ENCODE measurements around the gene NCR3LG1.

DNA sequence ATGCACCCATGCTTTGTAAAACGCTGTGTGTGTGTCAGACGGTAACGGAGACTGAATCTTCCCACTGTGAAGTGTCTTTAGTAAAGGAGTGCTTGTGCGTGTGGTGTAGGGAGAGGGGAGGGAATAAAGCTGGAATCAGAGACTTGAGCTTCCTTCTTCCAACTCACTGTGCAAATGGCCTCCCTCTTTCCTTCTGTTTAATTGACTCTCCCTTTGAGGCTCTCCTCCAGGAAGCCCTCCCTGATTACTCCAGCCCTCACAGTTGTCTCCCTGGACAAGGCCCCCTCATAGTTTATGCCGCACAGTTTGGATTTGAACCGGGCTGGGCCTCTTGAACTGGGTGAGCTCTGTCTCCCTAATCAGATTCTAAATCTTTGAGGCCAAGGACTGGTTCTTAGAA, 59.8 kb downstream of the NCR3LG1 start:
- TF ChIP-seq, protein P1, sequence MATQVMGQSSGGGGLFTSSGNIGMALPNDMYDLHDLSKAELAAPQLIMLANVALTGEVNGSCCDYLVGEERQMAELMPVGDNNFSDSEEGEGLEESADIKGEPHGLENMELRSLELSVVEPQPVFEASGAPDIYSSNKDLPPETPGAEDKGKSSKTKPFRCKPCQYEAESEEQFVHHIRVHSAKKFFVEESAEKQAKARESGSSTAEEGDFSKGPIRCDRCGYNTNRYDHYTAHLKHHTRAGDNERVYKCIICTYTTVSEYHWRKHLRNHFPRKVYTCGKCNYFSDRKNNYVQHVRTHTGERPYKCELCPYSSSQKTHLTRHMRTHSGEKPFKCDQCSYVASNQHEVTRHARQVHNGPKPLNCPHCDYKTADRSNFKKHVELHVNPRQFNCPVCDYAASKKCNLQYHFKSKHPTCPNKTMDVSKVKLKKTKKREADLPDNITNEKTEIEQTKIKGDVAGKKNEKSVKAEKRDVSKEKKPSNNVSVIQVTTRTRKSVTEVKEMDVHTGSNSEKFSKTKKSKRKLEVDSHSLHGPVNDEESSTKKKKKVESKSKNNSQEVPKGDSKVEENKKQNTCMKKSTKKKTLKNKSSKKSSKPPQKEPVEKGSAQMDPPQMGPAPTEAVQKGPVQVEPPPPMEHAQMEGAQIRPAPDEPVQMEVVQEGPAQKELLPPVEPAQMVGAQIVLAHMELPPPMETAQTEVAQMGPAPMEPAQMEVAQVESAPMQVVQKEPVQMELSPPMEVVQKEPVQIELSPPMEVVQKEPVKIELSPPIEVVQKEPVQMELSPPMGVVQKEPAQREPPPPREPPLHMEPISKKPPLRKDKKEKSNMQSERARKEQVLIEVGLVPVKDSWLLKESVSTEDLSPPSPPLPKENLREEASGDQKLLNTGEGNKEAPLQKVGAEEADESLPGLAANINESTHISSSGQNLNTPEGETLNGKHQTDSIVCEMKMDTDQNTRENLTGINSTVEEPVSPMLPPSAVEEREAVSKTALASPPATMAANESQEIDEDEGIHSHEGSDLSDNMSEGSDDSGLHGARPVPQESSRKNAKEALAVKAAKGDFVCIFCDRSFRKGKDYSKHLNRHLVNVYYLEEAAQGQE (IDR thresholded peaks at IDR 0.05), result no peak
- TF ChIP-seq, protein P2, sequence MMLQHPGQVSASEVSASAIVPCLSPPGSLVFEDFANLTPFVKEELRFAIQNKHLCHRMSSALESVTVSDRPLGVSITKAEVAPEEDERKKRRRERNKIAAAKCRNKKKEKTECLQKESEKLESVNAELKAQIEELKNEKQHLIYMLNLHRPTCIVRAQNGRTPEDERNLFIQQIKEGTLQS (IDR thresholded peaks at IDR 0.05), result no peak
- TF ChIP-seq, protein P3, sequence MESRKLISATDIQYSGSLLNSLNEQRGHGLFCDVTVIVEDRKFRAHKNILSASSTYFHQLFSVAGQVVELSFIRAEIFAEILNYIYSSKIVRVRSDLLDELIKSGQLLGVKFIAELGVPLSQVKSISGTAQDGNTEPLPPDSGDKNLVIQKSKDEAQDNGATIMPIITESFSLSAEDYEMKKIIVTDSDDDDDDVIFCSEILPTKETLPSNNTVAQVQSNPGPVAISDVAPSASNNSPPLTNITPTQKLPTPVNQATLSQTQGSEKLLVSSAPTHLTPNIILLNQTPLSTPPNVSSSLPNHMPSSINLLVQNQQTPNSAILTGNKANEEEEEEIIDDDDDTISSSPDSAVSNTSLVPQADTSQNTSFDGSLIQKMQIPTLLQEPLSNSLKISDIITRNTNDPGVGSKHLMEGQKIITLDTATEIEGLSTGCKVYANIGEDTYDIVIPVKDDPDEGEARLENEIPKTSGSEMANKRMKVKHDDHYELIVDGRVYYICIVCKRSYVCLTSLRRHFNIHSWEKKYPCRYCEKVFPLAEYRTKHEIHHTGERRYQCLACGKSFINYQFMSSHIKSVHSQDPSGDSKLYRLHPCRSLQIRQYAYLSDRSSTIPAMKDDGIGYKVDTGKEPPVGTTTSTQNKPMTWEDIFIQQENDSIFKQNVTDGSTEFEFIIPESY (IDR thresholded peaks at IDR 0.05), result no peak
- TF ChIP-seq, protein P4, sequence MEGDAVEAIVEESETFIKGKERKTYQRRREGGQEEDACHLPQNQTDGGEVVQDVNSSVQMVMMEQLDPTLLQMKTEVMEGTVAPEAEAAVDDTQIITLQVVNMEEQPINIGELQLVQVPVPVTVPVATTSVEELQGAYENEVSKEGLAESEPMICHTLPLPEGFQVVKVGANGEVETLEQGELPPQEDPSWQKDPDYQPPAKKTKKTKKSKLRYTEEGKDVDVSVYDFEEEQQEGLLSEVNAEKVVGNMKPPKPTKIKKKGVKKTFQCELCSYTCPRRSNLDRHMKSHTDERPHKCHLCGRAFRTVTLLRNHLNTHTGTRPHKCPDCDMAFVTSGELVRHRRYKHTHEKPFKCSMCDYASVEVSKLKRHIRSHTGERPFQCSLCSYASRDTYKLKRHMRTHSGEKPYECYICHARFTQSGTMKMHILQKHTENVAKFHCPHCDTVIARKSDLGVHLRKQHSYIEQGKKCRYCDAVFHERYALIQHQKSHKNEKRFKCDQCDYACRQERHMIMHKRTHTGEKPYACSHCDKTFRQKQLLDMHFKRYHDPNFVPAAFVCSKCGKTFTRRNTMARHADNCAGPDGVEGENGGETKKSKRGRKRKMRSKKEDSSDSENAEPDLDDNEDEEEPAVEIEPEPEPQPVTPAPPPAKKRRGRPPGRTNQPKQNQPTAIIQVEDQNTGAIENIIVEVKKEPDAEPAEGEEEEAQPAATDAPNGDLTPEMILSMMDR (IDR thresholded peaks at IDR 0.05; ENCODE audit: low read depth, low read length, missing input control), result no peak
- TF ChIP-seq EGR1 (IDR thresholded peaks at IDR 0.05; ENCODE audit: low read depth in 2 of 2) (no peak), FOXA1 (IDR thresholded peaks at IDR 0.05) (no peak), HNF4G (IDR thresholded peaks at IDR 0.05) (no peak), RAD21 (IDR thresholded peaks at IDR 0.05) (no peak), YY1 (IDR thresholded peaks at IDR 0.05) (no peak), GABPA (IDR thresholded peaks at IDR 0.05 in 1 of 2, conservative IDR thresholded peaks at IDR 0.05 in 1 of 2) (no peak)
